ENCODE results near the gene SLC16A8. TPM values are rescaled to one million over a fixed set of nuclear protein-coding genes. Genes with fewer than 3 reads are reported as not detected.
A peak's percentile ranks its signal among the peaks of the same experiment; 100 is the strongest.

Gene SLC16A8
- total RNA-seq, 1 experiment from 2014 or later, result 1.1 TPM

- no peak overlapping the region for H3K56ac ChIP-seq (ENCODE audit: insufficient read length, low read depth, low read length)
- no peak overlapping the region for H3K4me2 ChIP-seq (ENCODE audit: insufficient read depth, insufficient read length, low read length)
- Mint-ChIP-seq H3K27ac (peak overlapping the region in 1 of 3 experiments; percentile 88; a peak in 3 of 7 replicates), H3K4me3 (no peak overlapping the region), H3K9me3 (no peaks in the 10 kb centered on the region), H3K27me3 (ENCODE audit: low read depth) (peaks cover 1% of the 10 kb centered on the region; the same call in 1 of the 2 replicates), H3K4me1 (peaks cover 4 to 13% of the 10 kb centered on the region in 2 experiments), H3K36me3 (ENCODE audit: insufficient read depth in 1 of 3, low read depth in 3 of 3) (peaks cover 0 to 4% (median 0%) of the 10 kb centered on the region in 3 experiments; a peak in 2 of 7 replicates)
- TF ChIP-seq CTCF (conservative IDR thresholded peaks at IDR 0.05), result peak; percentile 51
- H3K79me1 ChIP-seq (ENCODE audit: insufficient read depth, low read depth, low read length, poor library complexity, severe bottlenecking), result no peaks in the 10 kb centered on the region
- H3K14ac ChIP-seq (ENCODE audit: insufficient read depth, low read length), result no peak overlapping the region
- no peaks in the 10 kb centered on the region for H4K20me1 ChIP-seq (ENCODE audit: control insufficient read depth, insufficient read depth, insufficient read length)
- H4K91ac ChIP-seq (ENCODE audit: insufficient read length, low read depth, low read length), result no peak overlapping the region
- no peak overlapping the region for H2BK12ac ChIP-seq (ENCODE audit: insufficient read length, low read depth, low read length)
- no peak overlapping the region for H2AFZ ChIP-seq (ENCODE audit: low read length)
- DNase-seq, result peak; percentile 71
- H2AK5ac ChIP-seq (ENCODE audit: insufficient read length, low read length), result no peak overlapping the region
- no peak overlapping the region for H3K18ac ChIP-seq (ENCODE audit: insufficient read length, low read depth, low read length)
- H2BK20ac ChIP-seq (ENCODE audit: low read depth, low read length, poor library complexity, severe bottlenecking), result no peak overlapping the region
- H3K79me2 ChIP-seq (ENCODE audit: insufficient read depth, low read length), result no peaks in the 10 kb centered on the region
- no peak overlapping the region for H2BK5ac ChIP-seq (ENCODE audit: insufficient read length, low read length)
- H3K4me1 ChIP-seq (ENCODE audit: insufficient read depth, low read length), result no peaks in the 10 kb centered on the region
- H3K23ac ChIP-seq (ENCODE audit: insufficient read length, low read depth, low read length), result no peak overlapping the region
- H3K23me2 ChIP-seq (ENCODE audit: insufficient read length, low read depth, low read length, poor library complexity, severe bottlenecking), result no peaks in the 10 kb centered on the region
- H4K8ac ChIP-seq (replicated peaks; ENCODE audit: insufficient read length, low read depth, low read length), result no peak overlapping the region
- H3K4ac ChIP-seq (ENCODE audit: low read depth, low read length), result no peak overlapping the region
- no peak overlapping the region for H2BK120ac ChIP-seq (ENCODE audit: low read depth, low read length, poor library complexity, severe bottlenecking)
- no peak overlapping the region for H4K5ac ChIP-seq (ENCODE audit: insufficient read length, low read depth, low read length)
- H3K27me3 ChIP-seq (ENCODE audit: insufficient read depth, low read length), result no peaks in the 10 kb centered on the region
- no peak overlapping the region for H3T11ph ChIP-seq (ENCODE audit: low read length)
- H3K27ac ChIP-seq (ENCODE audit: insufficient read length, low read depth, low read length), result no peak overlapping the region
- WGBS (ENCODE audit: extremely low coverage, insufficient read length, low lambda C conversion rate), result no CpG with 5 or more reads among the region's 21 CpGs
- no peaks in the 10 kb centered on the region for H3K9me3 ChIP-seq (ENCODE audit: control insufficient read depth, low read depth, low read length)
- no peak overlapping the region for H2BK15ac ChIP-seq (ENCODE audit: low read depth, low read length)
- H3K9ac ChIP-seq (ENCODE audit: extremely low read depth, insufficient read length, low read length), result no peak overlapping the region
Observed at GRCh38 chr22:38124236-38124974, 40.4 kb upstream of the SLC16A8 start.
